ENCODE data around the gene CDC14A. TPM values are rescaled to one million over a fixed set of nuclear protein-coding genes. Genes with fewer than 3 reads are reported as not detected.

The CDC14A gene
- total RNA-seq, 1 donor from 2014 or later, result 2.3 TPM

- H3K4me3 Mint-ChIP-seq (ENCODE audit: unreplicated experiment), result no peak overlapping the region
- no peaks in the 10 kb centered on the region for H3K36me3 Mint-ChIP-seq (ENCODE audit: low read depth)
- no peak overlapping the region for H3K27ac Mint-ChIP-seq (ENCODE audit: unreplicated experiment)
- no peaks in the 10 kb centered on the region for H3K27me3 Mint-ChIP-seq (ENCODE audit: low read depth)
- no peak for TF ChIP-seq CTCF (IDR thresholded peaks at IDR 0.05)
- no peaks in the 10 kb centered on the region for H3K9me3 Mint-ChIP-seq (ENCODE audit: low read depth)
- DNase-seq (ENCODE audit: low spot score), result no peak
- H3K4me1 Mint-ChIP-seq (ENCODE audit: low read depth), result peaks cover 7% of the 10 kb centered on the region
Measured at GRCh38 chr1:100457683-100458082, 105.4 kb downstream of the CDC14A start.

GRCh38 chr1:100458661-100459357, 106.5 kb downstream of the CDC14A start:
- Mint-ChIP-seq H3K9me3 (ENCODE audit: low read depth) (no peaks in the 10 kb centered on the region), H3K36me3 (ENCODE audit: low read depth) (no peaks in the 10 kb centered on the region), H3K4me3 (ENCODE audit: unreplicated experiment) (no peak overlapping the region), H3K27ac (ENCODE audit: unreplicated experiment) (no peak overlapping the region), H3K4me1 (ENCODE audit: low read depth) (peaks cover 9% of the 10 kb centered on the region), H3K27me3 (ENCODE audit: low read depth) (no peaks in the 10 kb centered on the region)
- TF ChIP-seq CTCF (IDR thresholded peaks at IDR 0.05), result no peak
- no peak for DNase-seq (ENCODE audit: low spot score)

GRCh38 chr1:100459358-100460114, 107.2 kb downstream of the CDC14A start:
- Mint-ChIP-seq H3K36me3 (ENCODE audit: low read depth) (no peaks in the 10 kb centered on the region), H3K27ac (ENCODE audit: unreplicated experiment) (no peak overlapping the region), H3K4me1 (ENCODE audit: low read depth) (peaks cover 10% of the 10 kb centered on the region), H3K27me3 (ENCODE audit: low read depth) (no peaks in the 10 kb centered on the region), H3K4me3 (ENCODE audit: unreplicated experiment) (no peak overlapping the region), H3K9me3 (ENCODE audit: low read depth) (no peaks in the 10 kb centered on the region)
- DNase-seq (ENCODE audit: low spot score), result no peak
- peak; percentile 92 for TF ChIP-seq CTCF (IDR thresholded peaks at IDR 0.05)

DNA sequence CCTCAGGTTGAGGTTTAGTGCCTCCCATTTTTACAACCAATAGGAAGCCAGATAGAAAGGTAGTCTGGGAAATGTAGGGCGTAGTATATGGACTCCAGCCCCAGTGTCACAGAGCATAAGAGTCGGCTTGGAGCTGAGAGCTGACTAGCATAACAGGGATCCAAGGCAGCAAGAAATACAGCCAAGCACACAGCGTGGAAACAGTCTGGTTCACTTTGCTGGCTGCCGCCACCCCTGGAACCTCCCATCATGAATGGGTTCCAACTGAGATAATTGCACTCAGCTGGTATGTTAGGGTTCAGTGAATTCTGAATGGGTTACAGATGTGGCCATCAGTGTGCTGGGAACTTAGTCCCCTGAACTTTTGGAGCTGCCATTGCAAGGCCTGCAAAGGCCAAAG, 108.9 kb downstream of the CDC14A start:
- no peaks in the 10 kb centered on the region for H3K27me3 Mint-ChIP-seq (ENCODE audit: low read depth)
- DNase-seq (ENCODE audit: low spot score), result no peak
- H3K27ac Mint-ChIP-seq (ENCODE audit: unreplicated experiment), result no peak overlapping the region
- H3K4me1 Mint-ChIP-seq (ENCODE audit: low read depth), result peaks cover 18% of the 10 kb centered on the region
- no peak for TF ChIP-seq CTCF (IDR thresholded peaks at IDR 0.05)
- H3K36me3 Mint-ChIP-seq (ENCODE audit: low read depth), result no peaks in the 10 kb centered on the region
- no peak overlapping the region for H3K4me3 Mint-ChIP-seq (ENCODE audit: unreplicated experiment)
- no peaks in the 10 kb centered on the region for H3K9me3 Mint-ChIP-seq (ENCODE audit: low read depth)

DNA sequence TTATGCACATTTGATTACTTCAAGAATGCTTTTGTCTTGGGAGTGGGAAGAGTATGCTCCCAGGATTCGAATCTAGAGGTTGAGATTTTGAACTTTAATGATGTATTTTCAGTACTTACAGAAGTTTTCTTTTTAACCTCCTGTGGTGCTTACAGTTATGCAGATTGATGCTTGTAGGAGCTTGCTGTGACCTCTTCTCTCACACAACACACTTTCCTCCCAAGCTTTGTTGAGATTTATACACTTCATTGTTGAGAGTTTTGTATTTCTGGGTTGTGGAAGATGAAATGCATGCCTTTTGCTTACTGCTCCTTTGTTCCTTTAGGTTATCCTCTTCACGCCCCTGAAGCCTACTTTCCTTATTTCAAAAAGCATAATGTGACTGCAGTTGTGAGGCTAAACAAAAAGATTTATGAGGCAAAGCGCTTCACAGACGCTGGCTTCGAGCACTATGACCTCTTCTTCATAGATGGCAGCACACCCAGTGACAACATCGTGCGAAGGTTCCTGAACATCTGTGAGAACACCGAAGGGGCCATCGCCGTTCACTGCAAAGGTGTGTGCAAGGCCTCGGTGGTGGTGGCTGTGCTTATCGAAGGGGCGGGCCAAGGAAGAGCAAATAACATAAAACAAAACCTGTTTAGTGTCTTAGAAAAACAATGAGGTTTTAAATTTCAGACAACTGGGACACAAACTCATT, 110.2 kb downstream of the CDC14A start:
- no peak overlapping the region for H3K27ac Mint-ChIP-seq (ENCODE audit: unreplicated experiment)
- TF ChIP-seq CTCF (IDR thresholded peaks at IDR 0.05), result no peak
- no peaks in the 10 kb centered on the region for H3K36me3 Mint-ChIP-seq (ENCODE audit: low read depth)
- no peak overlapping the region for H3K4me3 Mint-ChIP-seq (ENCODE audit: unreplicated experiment)
- peaks cover 18% of the 10 kb centered on the region for H3K4me1 Mint-ChIP-seq (ENCODE audit: low read depth)
- no peaks in the 10 kb centered on the region for H3K9me3 Mint-ChIP-seq (ENCODE audit: low read depth)
- DNase-seq (ENCODE audit: low spot score), result no peak
- no peaks in the 10 kb centered on the region for H3K27me3 Mint-ChIP-seq (ENCODE audit: low read depth)

All from chondrocyte (in vitro differentiated cells).